ENCODE data around the gene ITM2B.

DNA sequence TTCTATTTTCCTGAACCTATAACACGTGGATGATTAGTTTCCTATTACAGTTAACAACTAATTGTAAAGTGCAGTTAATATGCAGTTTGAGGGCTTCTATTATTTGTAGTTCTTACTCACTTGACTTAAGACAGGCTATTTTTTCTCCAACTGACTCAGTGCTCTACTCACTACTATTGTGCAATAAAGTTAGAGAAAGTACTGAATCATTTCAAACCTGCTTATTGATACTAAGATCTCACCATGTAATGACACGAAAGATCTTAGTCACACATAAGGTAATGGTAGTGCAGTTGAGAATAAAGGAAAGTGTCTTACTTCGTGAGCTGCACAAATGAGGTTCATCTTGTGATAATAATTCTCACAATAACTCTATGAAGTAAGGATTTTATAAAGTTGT lies 22.8 kb upstream of the ITM2B start:
- TF ChIP-seq, protein P1, sequence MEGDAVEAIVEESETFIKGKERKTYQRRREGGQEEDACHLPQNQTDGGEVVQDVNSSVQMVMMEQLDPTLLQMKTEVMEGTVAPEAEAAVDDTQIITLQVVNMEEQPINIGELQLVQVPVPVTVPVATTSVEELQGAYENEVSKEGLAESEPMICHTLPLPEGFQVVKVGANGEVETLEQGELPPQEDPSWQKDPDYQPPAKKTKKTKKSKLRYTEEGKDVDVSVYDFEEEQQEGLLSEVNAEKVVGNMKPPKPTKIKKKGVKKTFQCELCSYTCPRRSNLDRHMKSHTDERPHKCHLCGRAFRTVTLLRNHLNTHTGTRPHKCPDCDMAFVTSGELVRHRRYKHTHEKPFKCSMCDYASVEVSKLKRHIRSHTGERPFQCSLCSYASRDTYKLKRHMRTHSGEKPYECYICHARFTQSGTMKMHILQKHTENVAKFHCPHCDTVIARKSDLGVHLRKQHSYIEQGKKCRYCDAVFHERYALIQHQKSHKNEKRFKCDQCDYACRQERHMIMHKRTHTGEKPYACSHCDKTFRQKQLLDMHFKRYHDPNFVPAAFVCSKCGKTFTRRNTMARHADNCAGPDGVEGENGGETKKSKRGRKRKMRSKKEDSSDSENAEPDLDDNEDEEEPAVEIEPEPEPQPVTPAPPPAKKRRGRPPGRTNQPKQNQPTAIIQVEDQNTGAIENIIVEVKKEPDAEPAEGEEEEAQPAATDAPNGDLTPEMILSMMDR (IDR thresholded peaks at IDR 0.05) = no peak
- no peak for TF ChIP-seq POLR2A (IDR thresholded peaks at IDR 0.05)

Data from tibial nerve (tissue), 3 donors.